IPS-18c (cell line): ENCODE data around the gene C11orf24.
A peak's percentile ranks its signal among the peaks of the same experiment; 100 is the strongest.

Experiments
- H3K4me3 ChIP-seq: 2 replicates; pipeline ENCODE4 v1.7.0; 2013; ENCODE audit warnings: low read depth, mild to moderate bottlenecking, low read length, moderate library complexity; ENCODE audit not compliant: insufficient read depth
- H3K9me3 ChIP-seq: one replicate; pipeline ENCODE4 v1.6.1; 2013; ENCODE audit warnings: mild to moderate bottlenecking, low read length, moderate library complexity; ENCODE audit not compliant: control insufficient read depth, insufficient read depth

Gene C11orf24

GRCh38 chr11:68279676-68280075 lies 7.9 kb upstream of the C11orf24 start:
- Histone ChIP-seq H3K9me3 (no peaks in the 10 kb centered on the region), H3K4me3 (no peak overlapping the region)

- H3K4me3 ChIP-seq = no peak overlapping the region
- H3K9me3 ChIP-seq = no peaks in the 10 kb centered on the region
These were observed 5.1 kb upstream of the C11orf24 start for GRCh38 chr11:68276861-68277260.

DNA sequence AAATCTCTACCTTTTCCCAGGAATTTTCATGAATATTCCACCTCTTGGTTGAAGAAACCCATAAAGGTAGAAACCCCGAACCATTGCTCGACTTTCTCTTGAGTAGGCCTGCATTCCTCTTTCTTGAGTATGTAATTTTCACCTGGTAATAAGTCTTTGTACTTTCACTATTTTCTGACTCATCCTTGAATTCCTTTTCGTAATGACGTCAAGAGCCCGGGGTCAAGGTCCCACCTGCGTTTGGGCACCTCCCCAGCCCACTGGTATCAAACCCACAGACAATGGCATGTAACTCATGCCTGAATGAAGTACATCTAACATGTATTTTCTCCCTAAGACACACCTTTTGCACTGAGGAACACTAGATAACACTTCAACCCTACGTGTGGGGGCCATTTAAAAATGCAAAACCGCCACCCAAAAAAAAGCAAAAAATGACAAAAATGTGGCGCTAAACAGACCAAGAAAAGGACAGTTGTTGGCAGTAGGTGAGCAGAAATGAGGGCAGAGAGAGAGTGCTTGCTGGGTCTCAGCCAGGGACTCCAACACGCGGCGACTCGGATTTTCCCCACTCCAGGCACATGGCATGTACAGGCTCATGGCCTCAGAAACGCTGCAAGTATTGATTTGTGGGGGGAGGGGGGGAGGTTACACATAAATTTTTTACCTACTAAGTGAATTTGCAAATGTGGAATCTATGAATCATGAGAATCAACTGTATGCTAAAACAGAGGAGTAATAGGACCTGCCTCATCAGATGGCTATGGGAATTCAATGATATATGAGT lies 4.1 kb upstream of the C11orf24 start:
- H3K4me3 ChIP-seq = no peak overlapping the region
- H3K9me3 ChIP-seq = no peaks in the 10 kb centered on the region

- H3K4me3 ChIP-seq = no peak overlapping the region
These were observed 2.5 kb upstream of the C11orf24 start for GRCh38 chr11:68274306-68274705.

DNA sequence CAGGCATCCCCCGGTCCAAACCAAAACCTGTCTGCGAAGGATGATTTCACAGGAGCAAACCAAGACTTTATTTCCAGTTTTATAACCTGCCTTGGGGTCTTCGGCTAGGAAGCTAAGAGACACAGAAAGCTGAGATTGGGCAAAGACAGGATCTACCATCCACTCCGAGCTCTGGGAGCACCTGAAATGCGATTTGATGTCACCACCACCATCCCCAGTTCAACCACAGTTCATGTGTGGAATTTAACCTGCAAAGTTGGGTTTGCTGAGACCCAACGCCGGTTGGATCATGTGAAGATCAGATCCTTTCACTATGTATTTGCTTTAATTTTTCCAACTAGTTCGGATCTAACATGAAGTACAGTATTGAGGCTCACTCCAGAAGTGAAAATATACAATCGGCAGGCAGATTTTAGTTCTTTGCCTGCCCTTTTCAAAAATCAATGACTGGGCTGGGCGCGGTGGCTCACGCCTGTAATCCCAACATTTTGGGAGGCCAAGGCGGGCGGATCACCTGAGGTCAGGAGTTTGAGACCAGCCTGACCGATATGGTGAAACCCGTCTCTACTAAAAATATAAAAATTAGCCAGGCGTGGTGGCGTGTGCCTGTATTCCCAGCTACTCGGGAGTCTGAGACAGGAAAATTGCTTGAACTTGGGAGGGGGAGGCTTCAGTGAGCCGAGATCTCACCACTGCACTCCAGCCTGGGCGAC lies 1.4 kb upstream of the C11orf24 start:
- Histone ChIP-seq H3K4me3 (peak overlapping the region; percentile 31; the same call in 1 of the 2 replicates), H3K9me3 (no peaks in the 10 kb centered on the region)

More at GRCh38 chr11:68274306-68274705, 2.5 kb upstream of the C11orf24 start:
- no peaks in the 10 kb centered on the region for H3K9me3 ChIP-seq

- H3K9me3 ChIP-seq = peaks cover 4% of the 10 kb centered on the region
- peak overlapping the region; percentile 88 for H3K4me3 ChIP-seq
These were observed 571 bp downstream of the C11orf24 start for GRCh38 chr11:68271023-68271780.

GRCh38 chr11:68270196-68271022 lies 1.4 kb downstream of the C11orf24 start:
- Histone ChIP-seq H3K9me3 (peaks cover 4% of the 10 kb centered on the region), H3K4me3 (peak overlapping the region; percentile 88)

GRCh38 chr11:68269414-68270081 lies 2.2 kb downstream of the C11orf24 start:
- Histone ChIP-seq H3K4me3 (no peak overlapping the region), H3K9me3 (peaks cover 4% of the 10 kb centered on the region)

DNA sequence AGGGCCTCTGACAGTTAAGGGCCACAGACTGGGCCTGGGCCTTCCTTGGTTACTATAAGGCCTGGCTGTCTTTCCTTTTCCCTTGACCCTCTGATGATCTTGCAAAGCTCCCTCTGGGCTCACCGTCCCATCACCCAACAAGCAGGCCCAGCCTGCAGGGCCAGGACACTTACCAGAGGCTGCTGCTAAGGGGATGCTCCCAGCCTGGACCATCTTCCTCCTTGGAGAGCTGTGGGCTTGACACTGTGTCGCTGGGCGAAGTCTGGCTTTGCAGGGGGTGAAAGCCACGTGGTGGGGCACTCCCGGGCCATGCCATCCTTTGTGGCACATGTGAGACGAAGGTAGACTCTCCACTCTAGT lies 3.9 kb downstream of the C11orf24 start:
- Histone ChIP-seq H3K9me3 (peaks cover 4% of the 10 kb centered on the region), H3K4me3 (no peak overlapping the region)

GRCh38 chr11:68266936-68267880 lies 4.6 kb downstream of the C11orf24 start:
- no peak overlapping the region for H3K4me3 ChIP-seq
- H3K9me3 ChIP-seq = peaks cover 4% of the 10 kb centered on the region

GRCh38 chr11:68266121-68266891 lies 5.5 kb downstream of the C11orf24 start:
- Histone ChIP-seq H3K9me3 (peaks cover 4% of the 10 kb centered on the region), H3K4me3 (no peak overlapping the region)

GRCh38 chr11:68264741-68265540 lies 6.8 kb downstream of the C11orf24 start:
- no peak overlapping the region for H3K4me3 ChIP-seq
- H3K9me3 ChIP-seq = peaks cover 4% of the 10 kb centered on the region

DNA sequence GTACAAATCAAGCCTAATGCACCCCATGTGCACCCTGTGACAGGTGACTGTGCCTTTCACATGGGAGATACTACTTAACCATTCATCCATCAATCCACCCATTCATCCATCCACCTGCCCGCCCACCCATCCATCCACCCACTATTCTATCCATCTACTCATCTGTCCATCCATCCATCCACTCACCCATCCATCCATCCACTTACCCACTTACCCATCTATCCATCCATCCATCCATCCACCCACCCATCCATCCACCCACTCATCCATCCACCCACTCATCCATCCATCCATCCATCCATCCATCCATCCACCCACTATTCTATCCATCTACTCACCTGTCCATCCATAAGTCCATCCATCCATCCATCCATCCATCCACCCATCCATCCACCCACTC lies 7.5 kb downstream of the C11orf24 start:
- Histone ChIP-seq H3K9me3 (peaks cover 4% of the 10 kb centered on the region), H3K4me3 (no peak overlapping the region)

GRCh38 chr11:68263444-68264035 lies 8.2 kb downstream of the C11orf24 start:
- H3K4me3 ChIP-seq = no peak overlapping the region
- H3K9me3 ChIP-seq = peaks cover 4% of the 10 kb centered on the region
